OCI-LY7 (cell line): Measurements from ENCODE around the gene MBNL3.

Experiments
- EZH2phosphoT487 ChIP-seq: fragments of 200-600 bp; sonication (generic); IDR thresholded peaks from 2 replicates; pipeline ENCODE4 v1.6.1; 2018; ENCODE audit warnings: low read depth, borderline replicate concordance, mild to moderate bottlenecking, mixed run types, antibody characterized with exemption, low read length, moderate library complexity, mixed read lengths
- TF ChIP-seq, protein P1 (sequence below): fragments of 200-600 bp; sonication (generic); conservative IDR thresholded peaks from 2 replicates; pipeline ENCODE4 v1.5.1; 2014; ENCODE audit warnings: mild to moderate bottlenecking, antibody characterized with exemption, low read length, moderate library complexity, mixed read lengths

GRCh38 chrX:132474544-132475248, 14.1 kb downstream of the MBNL3 start:
- TF ChIP-seq, protein P1, sequence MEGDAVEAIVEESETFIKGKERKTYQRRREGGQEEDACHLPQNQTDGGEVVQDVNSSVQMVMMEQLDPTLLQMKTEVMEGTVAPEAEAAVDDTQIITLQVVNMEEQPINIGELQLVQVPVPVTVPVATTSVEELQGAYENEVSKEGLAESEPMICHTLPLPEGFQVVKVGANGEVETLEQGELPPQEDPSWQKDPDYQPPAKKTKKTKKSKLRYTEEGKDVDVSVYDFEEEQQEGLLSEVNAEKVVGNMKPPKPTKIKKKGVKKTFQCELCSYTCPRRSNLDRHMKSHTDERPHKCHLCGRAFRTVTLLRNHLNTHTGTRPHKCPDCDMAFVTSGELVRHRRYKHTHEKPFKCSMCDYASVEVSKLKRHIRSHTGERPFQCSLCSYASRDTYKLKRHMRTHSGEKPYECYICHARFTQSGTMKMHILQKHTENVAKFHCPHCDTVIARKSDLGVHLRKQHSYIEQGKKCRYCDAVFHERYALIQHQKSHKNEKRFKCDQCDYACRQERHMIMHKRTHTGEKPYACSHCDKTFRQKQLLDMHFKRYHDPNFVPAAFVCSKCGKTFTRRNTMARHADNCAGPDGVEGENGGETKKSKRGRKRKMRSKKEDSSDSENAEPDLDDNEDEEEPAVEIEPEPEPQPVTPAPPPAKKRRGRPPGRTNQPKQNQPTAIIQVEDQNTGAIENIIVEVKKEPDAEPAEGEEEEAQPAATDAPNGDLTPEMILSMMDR = no peak
- no peak for TF ChIP-seq EZH2phosphoT487
